ENCODE measurements around the gene NDUFA8.

NDUFA8 gene

GRCh38 chr9:122159026-122159924 is at the start of gene NDUFA8, which contains the start of gene MORN5:
TSS of gene NDUFA8 (minus strand) at chr9:122159779. CDS start at chr9:122159677, 102 bp downstream.
TSS of gene MORN5 (plus strand) at chr9:122159908. CDS start at chr9:122159973, 65 bp downstream.
- DNase-seq (ENCODE audit: low spot score): peak; percentile 100

- no peak for DNase-seq (ENCODE audit: low spot score)
Observed at GRCh38 chr9:122207096-122207495, 47.5 kb upstream of the NDUFA8 start.

- peak; percentile 90 for DNase-seq (ENCODE audit: low spot score)
Observed at GRCh38 chr9:122206118-122207046, 46.8 kb upstream of the NDUFA8 start.

GRCh38 chr9:122205176-122205575 is 45.6 kb upstream of the NDUFA8 start:
- no peak for DNase-seq (ENCODE audit: low spot score)

GRCh38 chr9:122204491-122204890 is 44.9 kb upstream of the NDUFA8 start:
- no peak for DNase-seq (ENCODE audit: low spot score)

GRCh38 chr9:122204055-122204454 is 44.5 kb upstream of the NDUFA8 start:
- no peak for DNase-seq (ENCODE audit: low spot score)

GRCh38 chr9:122202111-122202510 is 42.5 kb upstream of the NDUFA8 start:
- DNase-seq (ENCODE audit: low spot score): no peak

GRCh38 chr9:122201641-122202040 is 42.1 kb upstream of the NDUFA8 start:
- peak; percentile 48 for DNase-seq (ENCODE audit: low spot score)

GRCh38 chr9:122200960-122201595 is 41.5 kb upstream of the NDUFA8 start:
- DNase-seq (ENCODE audit: low spot score): peak; percentile 61

GRCh38 chr9:122197882-122198281 is 38.3 kb upstream of the NDUFA8 start:
- no peak for DNase-seq (ENCODE audit: low spot score)

- no peak for DNase-seq (ENCODE audit: low spot score)
Observed at GRCh38 chr9:122197426-122197825, 37.8 kb upstream of the NDUFA8 start.

GRCh38 chr9:122195875-122196274 is 36.3 kb upstream of the NDUFA8 start:
- no peak for DNase-seq (ENCODE audit: low spot score)

GRCh38 chr9:122193651-122194050 is 34.1 kb upstream of the NDUFA8 start:
- DNase-seq (ENCODE audit: low spot score): no peak

GRCh38 chr9:122192914-122193525 is 33.4 kb upstream of the NDUFA8 start:
- no peak for DNase-seq (ENCODE audit: low spot score)

- DNase-seq (ENCODE audit: low spot score): no peak
Observed at GRCh38 chr9:122192261-122192875, 32.8 kb upstream of the NDUFA8 start.

- no peak for DNase-seq (ENCODE audit: low spot score)
Observed at GRCh38 chr9:122191584-122191983, 32.0 kb upstream of the NDUFA8 start.

GRCh38 chr9:122190597-122191381 is 31.2 kb upstream of the NDUFA8 start:
- peak; percentile 77 for DNase-seq (ENCODE audit: low spot score)

GRCh38 chr9:122188369-122188768 is 28.8 kb upstream of the NDUFA8 start:
- DNase-seq (ENCODE audit: low spot score): no peak

GRCh38 chr9:122186777-122187470 is 27.3 kb upstream of the NDUFA8 start:
- DNase-seq (ENCODE audit: low spot score): no peak

- no peak for DNase-seq (ENCODE audit: low spot score)
Observed at GRCh38 chr9:122186301-122186700, 26.7 kb upstream of the NDUFA8 start.

All from AG08395 (cell line).